WTC11 (cell line): ENCODE measurements around the gene TERT. TPM values are rescaled to one million over a fixed set of nuclear protein-coding genes. Genes with fewer than 3 reads are reported as not detected.

Experiments used
- ATAC-seq: fragments of 200-7000 bp; cut with Tn5 transposase; 2 replicates; pipeline ENCODE4 v1.10.0; 2021; ENCODE audit warnings: mild to moderate bottlenecking, moderate library complexity
- CTCF ChIA-PET: fragments of 300-600 bp; sonication (Branson Sonifier 250); formaldehyde crosslinking; loops from one replicate; lab custom pipeline; 2021; ENCODE audit warnings: antibody characterized with exemption; lab: Charles Lee
- POLR2A ChIA-PET: fragments of 350-600 bp; sonication (Branson Sonifier 250); formaldehyde crosslinking; loops from one replicate; lab custom pipeline; 2021; ENCODE audit warnings: antibody characterized with exemption; lab: Charles Lee
- DNase-seq: peaks from one replicate; pipeline ENCODE4 v3.0.0; 2021; ENCODE audit warnings: low spot score
- H3K27ac Mint-ChIP-seq: 2 replicates; pipeline ENCODE4 v1.8.0; 2021; ENCODE audit warnings: mixed read lengths
- H3K27me3 Mint-ChIP-seq: 2 replicates; pipeline ENCODE4 v1.8.0; 2021; ENCODE audit warnings: low read depth, mild to moderate bottlenecking, moderate library complexity, mixed read lengths
- H3K36me3 Mint-ChIP-seq: 2 replicates; pipeline ENCODE4 v1.8.0; 2021; ENCODE audit warnings: mixed read lengths
- H3K4me1 Mint-ChIP-seq: 2 replicates; pipeline ENCODE4 v1.8.0; 2022; ENCODE audit warnings: mixed read lengths
- H3K4me3 Mint-ChIP-seq: 2 replicates; pipeline ENCODE4 v1.8.0; 2021; ENCODE audit warnings: mild to moderate bottlenecking, moderate library complexity, mixed read lengths
- H3K9me3 Mint-ChIP-seq: 2 replicates; pipeline ENCODE4 v1.8.0; 2021; ENCODE audit warnings: mixed read lengths
- CREB1 ChIP-seq: sonication (generic); formaldehyde crosslinking; IDR thresholded peaks from 2 replicates; pipeline ENCODE4 v1.8.0; 2023; ENCODE audit warnings: mild to moderate bottlenecking, missing genetic modification reagents
- FOXJ3 ChIP-seq: sonication (generic); formaldehyde crosslinking; IDR thresholded peaks from 2 replicates; pipeline ENCODE4 v1.9.0; 2021; ENCODE audit warnings: missing genetic modification reagents, mild to moderate bottlenecking, borderline replicate concordance
- JAZF1 ChIP-seq: fragments of 250-450 bp; sonication (Bioruptor Pico); IDR thresholded peaks from 2 replicates; pipeline ENCODE4 v1.9.0; 2021; ENCODE audit warnings: moderate library complexity, mild to moderate bottlenecking, inconsistent platforms
- KAT7 ChIP-seq: sonication (generic); formaldehyde crosslinking; IDR thresholded peaks from 2 replicates; pipeline ENCODE4 v1.8.1; 2023; ENCODE audit warnings: missing genetic modification reagents, mild to moderate bottlenecking, borderline replicate concordance
- MXD4 ChIP-seq: fragments of 250-450 bp; sonication (Bioruptor Pico); IDR thresholded peaks from 2 replicates; pipeline ENCODE4 v1.8.0; 2021; ENCODE audit warnings: mild to moderate bottlenecking, moderate library complexity, borderline replicate concordance
- MYBL2 ChIP-seq: sonication (generic); formaldehyde crosslinking; IDR thresholded peaks from 2 replicates; pipeline ENCODE4 v1.8.1; 2023; ENCODE audit warnings: mild to moderate bottlenecking, moderate library complexity, missing genetic modification reagents
- NFATC4 ChIP-seq: fragments of 250-450 bp; sonication (Bioruptor Pico); IDR thresholded peaks from 2 replicates; pipeline ENCODE4 v1.9.0; 2021; ENCODE audit warnings: mild to moderate bottlenecking
- PRRX2 ChIP-seq: fragments of 250-450 bp; sonication (Bioruptor Pico); IDR thresholded peaks from 2 replicates; pipeline ENCODE4 v1.8.0; 2021; ENCODE audit warnings: mild to moderate bottlenecking
- SMAD3 ChIP-seq: sonication (generic); formaldehyde crosslinking; IDR thresholded peaks from 2 replicates; pipeline ENCODE4 v1.8.0; 2022; ENCODE audit warnings: missing genetic modification reagents, mild to moderate bottlenecking, borderline replicate concordance
- TEAD4 ChIP-seq: sonication (generic); formaldehyde crosslinking; IDR thresholded peaks from 2 replicates; pipeline ENCODE4 v1.8.0; 2022; ENCODE audit warnings: mild to moderate bottlenecking, missing genetic modification reagents
- TP53 ChIP-seq: sonication (generic); formaldehyde crosslinking; IDR thresholded peaks from 2 replicates; pipeline ENCODE4 v1.8.1; 2023; ENCODE audit warnings: mild to moderate bottlenecking, missing genetic modification reagents
- ZNF263 ChIP-seq: sonication (generic); formaldehyde crosslinking; IDR thresholded peaks from 2 replicates; pipeline ENCODE4 v1.8.1; 2022; ENCODE audit warnings: low read depth, mild to moderate bottlenecking, moderate library complexity, missing genetic modification reagents
- total RNA-seq: library from RNA; stranded (reverse); gene quantifications from 3 replicates; pipeline ENCODE4 v1.2.3, GENCODE V29; 2021
- TF ChIP-seq, protein P1 (sequence below): sonication (generic); formaldehyde crosslinking; IDR thresholded peaks from 2 replicates; pipeline ENCODE4 v1.8.1; 2022; ENCODE audit warnings: mild to moderate bottlenecking, moderate library complexity, missing genetic modification reagents
- TF ChIP-seq, protein P2 (sequence below): sonication (generic); formaldehyde crosslinking; conservative IDR thresholded peaks from 2 replicates; pipeline ENCODE4 v1.8.1; 2022; ENCODE audit warnings: mild to moderate bottlenecking, missing genetic modification reagents
- TF ChIP-seq, protein P3 (sequence below): sonication (generic); formaldehyde crosslinking; IDR thresholded peaks from 2 replicates; pipeline ENCODE4 v1.8.1; 2023; ENCODE audit warnings: mild to moderate bottlenecking, missing genetic modification reagents, moderate library complexity
- TF ChIP-seq, protein P4 (sequence below): fragments of 250-450 bp; sonication (Bioruptor Pico); IDR thresholded peaks from 2 replicates; pipeline ENCODE4 v1.8.0; 2021; ENCODE audit warnings: mild to moderate bottlenecking
- TF ChIP-seq, protein P5 (sequence below): sonication (generic); formaldehyde crosslinking; IDR thresholded peaks from 2 replicates; pipeline ENCODE4 v1.8.0; 2022; ENCODE audit warnings: mild to moderate bottlenecking, missing genetic modification reagents
- TF ChIP-seq, protein P6 (sequence below): sonication (generic); formaldehyde crosslinking; IDR thresholded peaks from 2 replicates; pipeline ENCODE4 v1.8.1; 2022; ENCODE audit warnings: low read depth, missing genetic modification reagents, borderline replicate concordance
- TF ChIP-seq, protein P7 (sequence below): sonication (generic); formaldehyde crosslinking; IDR thresholded peaks from 2 replicates; pipeline ENCODE4 v1.8.0; 2023; ENCODE audit warnings: missing genetic modification reagents
- TF ChIP-seq, protein P8 (sequence below): sonication (generic); formaldehyde crosslinking; IDR thresholded peaks from 2 replicates; pipeline ENCODE4 v1.8.1; 2023; ENCODE audit warnings: mild to moderate bottlenecking, missing genetic modification reagents

TERT gene
- total RNA-seq, 1 experiment from 2014 or later: 42.9 TPM

DNA sequence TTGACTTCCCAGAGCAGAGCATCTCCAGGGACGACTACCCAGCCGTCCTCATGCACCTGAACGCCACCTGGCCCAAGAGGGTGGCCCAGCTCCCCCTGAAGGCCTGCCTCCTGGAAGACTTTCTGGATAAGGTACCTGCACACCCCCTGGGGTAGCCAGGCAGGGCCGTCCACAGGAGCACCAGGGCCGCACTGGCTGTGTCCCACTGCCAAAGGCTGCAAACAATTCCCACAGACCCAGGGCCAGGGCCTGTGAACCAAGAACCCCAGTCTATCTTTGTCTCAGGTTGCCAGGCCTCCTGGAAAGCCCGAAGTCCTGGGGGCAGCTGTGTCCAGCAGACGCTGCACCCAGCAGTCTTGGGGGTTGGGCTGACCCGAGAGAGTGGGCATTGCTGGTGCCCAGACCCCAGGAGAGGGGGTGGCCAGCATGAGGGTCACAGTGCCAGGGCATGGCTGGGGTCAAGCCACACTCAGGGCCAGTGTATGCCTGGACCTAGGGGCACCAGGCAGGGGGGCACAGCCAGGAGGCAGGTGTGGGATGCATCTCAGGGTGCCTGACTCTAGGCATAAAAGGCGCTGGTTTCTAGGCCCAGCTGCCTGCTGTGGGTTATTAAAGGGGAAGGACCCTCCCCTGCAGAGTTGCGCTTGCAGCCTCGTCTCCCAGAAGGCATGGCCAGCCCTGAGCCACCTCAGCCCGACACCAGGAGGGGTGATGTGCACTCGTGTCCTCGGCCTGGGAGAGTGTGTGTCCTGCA is 52.0 kb downstream of the TERT start:
- ATAC-seq (no peak), DNase-seq (no peak)
- ChIA-PET CTCF (no interaction called here), POLR2A (no interaction called here)
- TF ChIP-seq, protein P1, sequence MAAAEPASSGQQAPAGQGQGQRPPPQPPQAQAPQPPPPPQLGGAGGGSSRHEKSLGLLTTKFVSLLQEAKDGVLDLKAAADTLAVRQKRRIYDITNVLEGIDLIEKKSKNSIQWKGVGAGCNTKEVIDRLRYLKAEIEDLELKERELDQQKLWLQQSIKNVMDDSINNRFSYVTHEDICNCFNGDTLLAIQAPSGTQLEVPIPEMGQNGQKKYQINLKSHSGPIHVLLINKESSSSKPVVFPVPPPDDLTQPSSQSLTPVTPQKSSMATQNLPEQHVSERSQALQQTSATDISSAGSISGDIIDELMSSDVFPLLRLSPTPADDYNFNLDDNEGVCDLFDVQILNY: no peak
- TF ChIP-seq, protein P2, sequence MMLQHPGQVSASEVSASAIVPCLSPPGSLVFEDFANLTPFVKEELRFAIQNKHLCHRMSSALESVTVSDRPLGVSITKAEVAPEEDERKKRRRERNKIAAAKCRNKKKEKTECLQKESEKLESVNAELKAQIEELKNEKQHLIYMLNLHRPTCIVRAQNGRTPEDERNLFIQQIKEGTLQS: no peak
- TF ChIP-seq ZNF263: no peak
- TF ChIP-seq MYBL2 (CRISPR knock-in tag): no peak
- TF ChIP-seq MXD4 (CRISPR knock-in tag): no peak
- no peak for TF ChIP-seq FOXJ3 (CRISPR knock-in tag)
- no peak for TF ChIP-seq NFATC4 (CRISPR knock-in tag)
- H3K27ac Mint-ChIP-seq: no peak overlapping the region
- no peaks in the 10 kb centered on the region for H3K27me3 Mint-ChIP-seq
- H3K9me3 Mint-ChIP-seq: no peaks in the 10 kb centered on the region
- no peak overlapping the region for H3K4me3 Mint-ChIP-seq
- no peaks in the 10 kb centered on the region for H3K36me3 Mint-ChIP-seq
- peaks cover 3% of the 10 kb centered on the region; the same call in 1 of the 2 replicates for H3K4me1 Mint-ChIP-seq

DNA sequence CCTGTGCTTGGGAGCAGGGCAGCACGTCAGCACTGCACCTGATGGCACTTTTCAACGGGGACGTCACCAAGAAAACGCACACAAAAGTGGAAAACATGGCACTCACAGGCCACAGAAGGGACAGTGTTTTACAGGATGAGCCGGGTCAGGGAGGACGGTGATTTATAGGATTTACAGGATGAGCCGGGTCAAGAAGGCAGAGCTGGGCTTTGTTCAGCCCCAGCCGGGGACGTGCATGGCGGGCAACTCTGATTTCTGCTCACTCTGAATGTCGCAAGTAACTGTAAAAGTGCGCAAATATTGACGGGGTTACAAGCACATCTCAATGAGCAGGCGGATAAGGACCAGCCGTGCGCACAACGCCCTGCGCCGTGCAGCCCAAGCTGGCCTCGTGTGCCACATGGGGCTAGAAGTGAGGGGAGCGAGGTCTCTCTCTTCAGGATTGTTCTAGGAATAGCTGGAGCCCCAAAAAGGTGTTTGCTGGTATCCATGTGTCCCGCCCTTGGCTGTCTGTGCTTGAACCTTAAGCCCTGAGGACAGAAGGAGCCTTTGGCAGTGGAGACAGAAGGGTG is 53.3 kb downstream of the TERT start:
- CTCF ChIA-PET: no interaction called here
- peaks cover 3% of the 10 kb centered on the region; the same call in 1 of the 2 replicates for H3K4me1 Mint-ChIP-seq
- TF ChIP-seq, protein P1: no peak
- TF ChIP-seq, protein P3, sequence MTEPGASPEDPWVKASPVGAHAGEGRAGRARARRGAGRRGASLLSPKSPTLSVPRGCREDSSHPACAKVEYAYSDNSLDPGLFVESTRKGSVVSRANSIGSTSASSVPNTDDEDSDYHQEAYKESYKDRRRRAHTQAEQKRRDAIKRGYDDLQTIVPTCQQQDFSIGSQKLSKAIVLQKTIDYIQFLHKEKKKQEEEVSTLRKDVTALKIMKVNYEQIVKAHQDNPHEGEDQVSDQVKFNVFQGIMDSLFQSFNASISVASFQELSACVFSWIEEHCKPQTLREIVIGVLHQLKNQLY (CRISPR knock-in tag): no peak
- TF ChIP-seq ZNF263 (no peak), SMAD3 (CRISPR knock-in tag) (no peak), KAT7 (CRISPR knock-in tag) (no peak), JAZF1 (CRISPR knock-in tag) (no peak)
- TF ChIP-seq, protein P4, sequence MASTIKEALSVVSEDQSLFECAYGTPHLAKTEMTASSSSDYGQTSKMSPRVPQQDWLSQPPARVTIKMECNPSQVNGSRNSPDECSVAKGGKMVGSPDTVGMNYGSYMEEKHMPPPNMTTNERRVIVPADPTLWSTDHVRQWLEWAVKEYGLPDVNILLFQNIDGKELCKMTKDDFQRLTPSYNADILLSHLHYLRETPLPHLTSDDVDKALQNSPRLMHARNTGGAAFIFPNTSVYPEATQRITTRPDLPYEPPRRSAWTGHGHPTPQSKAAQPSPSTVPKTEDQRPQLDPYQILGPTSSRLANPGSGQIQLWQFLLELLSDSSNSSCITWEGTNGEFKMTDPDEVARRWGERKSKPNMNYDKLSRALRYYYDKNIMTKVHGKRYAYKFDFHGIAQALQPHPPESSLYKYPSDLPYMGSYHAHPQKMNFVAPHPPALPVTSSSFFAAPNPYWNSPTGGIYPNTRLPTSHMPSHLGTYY (CRISPR knock-in tag): no peak

DNA sequence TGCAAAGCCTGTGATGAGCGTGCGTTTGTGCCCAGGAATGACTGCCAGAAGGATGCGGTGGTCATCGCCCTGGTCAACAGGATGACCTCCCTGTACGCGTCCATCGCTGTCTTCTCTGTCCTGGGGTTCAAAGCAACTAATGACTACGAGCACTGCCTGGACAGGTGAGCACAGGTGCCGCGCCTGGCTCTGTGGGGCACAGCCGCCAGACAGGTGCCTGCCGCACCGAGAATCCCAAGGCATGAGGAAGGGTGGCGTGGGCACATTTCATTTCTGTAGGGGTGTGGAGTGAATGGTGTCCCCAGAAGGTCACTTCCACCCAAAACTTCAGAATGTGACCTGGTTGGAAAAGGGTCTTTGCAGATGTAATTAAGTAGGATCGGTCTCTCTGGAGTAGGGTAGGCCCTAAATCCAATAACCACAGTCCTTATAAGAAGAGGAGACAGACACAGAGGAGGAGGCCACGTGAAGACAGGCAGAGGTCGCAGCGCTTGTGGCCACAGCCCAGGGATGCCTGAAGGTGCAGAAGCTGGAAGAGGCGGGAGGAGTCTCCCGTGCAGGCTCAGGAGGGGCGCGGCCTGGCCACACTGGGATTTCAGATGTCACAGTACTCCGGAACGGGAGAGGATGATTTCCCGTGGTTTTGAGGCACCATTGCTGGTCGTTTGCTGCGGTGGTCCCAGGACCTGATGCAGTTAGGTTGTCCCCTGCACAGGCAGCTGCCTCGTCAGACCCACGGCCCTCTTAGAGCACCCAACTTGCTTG is 54.2 kb downstream of the TERT start:
- Mint-ChIP-seq H3K4me3 (no peak overlapping the region), H3K9me3 (peaks cover 14% of the 10 kb centered on the region), H3K4me1 (peaks cover 3% of the 10 kb centered on the region; the same call in 1 of the 2 replicates), H3K36me3 (peaks cover 11% of the 10 kb centered on the region), H3K27ac (no peak overlapping the region), H3K27me3 (no peaks in the 10 kb centered on the region)
- POLR2A ChIA-PET: no interaction called here
- TF ChIP-seq, protein P5, sequence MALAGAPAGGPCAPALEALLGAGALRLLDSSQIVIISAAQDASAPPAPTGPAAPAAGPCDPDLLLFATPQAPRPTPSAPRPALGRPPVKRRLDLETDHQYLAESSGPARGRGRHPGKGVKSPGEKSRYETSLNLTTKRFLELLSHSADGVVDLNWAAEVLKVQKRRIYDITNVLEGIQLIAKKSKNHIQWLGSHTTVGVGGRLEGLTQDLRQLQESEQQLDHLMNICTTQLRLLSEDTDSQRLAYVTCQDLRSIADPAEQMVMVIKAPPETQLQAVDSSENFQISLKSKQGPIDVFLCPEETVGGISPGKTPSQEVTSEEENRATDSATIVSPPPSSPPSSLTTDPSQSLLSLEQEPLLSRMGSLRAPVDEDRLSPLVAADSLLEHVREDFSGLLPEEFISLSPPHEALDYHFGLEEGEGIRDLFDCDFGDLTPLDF (CRISPR knock-in tag): no peak
- TF ChIP-seq, protein P6, sequence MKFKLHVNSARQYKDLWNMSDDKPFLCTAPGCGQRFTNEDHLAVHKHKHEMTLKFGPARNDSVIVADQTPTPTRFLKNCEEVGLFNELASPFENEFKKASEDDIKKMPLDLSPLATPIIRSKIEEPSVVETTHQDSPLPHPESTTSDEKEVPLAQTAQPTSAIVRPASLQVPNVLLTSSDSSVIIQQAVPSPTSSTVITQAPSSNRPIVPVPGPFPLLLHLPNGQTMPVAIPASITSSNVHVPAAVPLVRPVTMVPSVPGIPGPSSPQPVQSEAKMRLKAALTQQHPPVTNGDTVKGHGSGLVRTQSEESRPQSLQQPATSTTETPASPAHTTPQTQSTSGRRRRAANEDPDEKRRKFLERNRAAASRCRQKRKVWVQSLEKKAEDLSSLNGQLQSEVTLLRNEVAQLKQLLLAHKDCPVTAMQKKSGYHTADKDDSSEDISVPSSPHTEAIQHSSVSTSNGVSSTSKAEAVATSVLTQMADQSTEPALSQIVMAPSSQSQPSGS: no peak
- TF ChIP-seq TP53 (CRISPR knock-in tag): no peak
- no peak for TF ChIP-seq CREB1 (CRISPR knock-in tag)
- TF ChIP-seq JAZF1 (CRISPR knock-in tag): no peak
- TF ChIP-seq, protein P7, sequence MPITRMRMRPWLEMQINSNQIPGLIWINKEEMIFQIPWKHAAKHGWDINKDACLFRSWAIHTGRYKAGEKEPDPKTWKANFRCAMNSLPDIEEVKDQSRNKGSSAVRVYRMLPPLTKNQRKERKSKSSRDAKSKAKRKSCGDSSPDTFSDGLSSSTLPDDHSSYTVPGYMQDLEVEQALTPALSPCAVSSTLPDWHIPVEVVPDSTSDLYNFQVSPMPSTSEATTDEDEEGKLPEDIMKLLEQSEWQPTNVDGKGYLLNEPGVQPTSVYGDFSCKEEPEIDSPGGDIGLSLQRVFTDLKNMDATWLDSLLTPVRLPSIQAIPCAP (CRISPR knock-in tag): no peak
- no peak for TF ChIP-seq PRRX2
- no peak for TF ChIP-seq TEAD4 (CRISPR knock-in tag)
- TF ChIP-seq, protein P8, sequence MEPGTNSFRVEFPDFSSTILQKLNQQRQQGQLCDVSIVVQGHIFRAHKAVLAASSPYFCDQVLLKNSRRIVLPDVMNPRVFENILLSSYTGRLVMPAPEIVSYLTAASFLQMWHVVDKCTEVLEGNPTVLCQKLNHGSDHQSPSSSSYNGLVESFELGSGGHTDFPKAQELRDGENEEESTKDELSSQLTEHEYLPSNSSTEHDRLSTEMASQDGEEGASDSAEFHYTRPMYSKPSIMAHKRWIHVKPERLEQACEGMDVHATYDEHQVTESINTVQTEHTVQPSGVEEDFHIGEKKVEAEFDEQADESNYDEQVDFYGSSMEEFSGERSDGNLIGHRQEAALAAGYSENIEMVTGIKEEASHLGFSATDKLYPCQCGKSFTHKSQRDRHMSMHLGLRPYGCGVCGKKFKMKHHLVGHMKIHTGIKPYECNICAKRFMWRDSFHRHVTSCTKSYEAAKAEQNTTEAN (CRISPR knock-in tag): no peak
- CTCF ChIA-PET: no interaction called here
- DNase-seq: no peak
- no peak for ATAC-seq

More for the DNA sequence above, 53.3 kb downstream of the TERT start:
- ATAC-seq (no peak), DNase-seq (no peak)
- Mint-ChIP-seq H3K27me3 (no peaks in the 10 kb centered on the region), H3K4me3 (no peak overlapping the region), H3K27ac (no peak overlapping the region), H3K9me3 (peaks cover 5% of the 10 kb centered on the region), H3K36me3 (peaks cover 3% of the 10 kb centered on the region)
- POLR2A ChIA-PET: no interaction called here
